SH-SY5Y (cell line): ENCODE measurements around the gene POU2F1.

Experiments used
- GATA2 ChIP-seq: IDR thresholded peaks from 2 replicates; pipeline ENCODE4 v1.6.1; 2011; ENCODE audit warnings: mild to moderate bottlenecking, low read depth, low read length
- GATA3 ChIP-seq: IDR thresholded peaks from 2 replicates; pipeline ENCODE4 v1.6.1; 2011; ENCODE audit warnings: low read depth, mild to moderate bottlenecking, low read length, moderate library complexity

- TF ChIP-seq GATA3: no peak
- no peak for TF ChIP-seq GATA2
Observed at GRCh38 chr1:167460836-167461235, 240.2 kb downstream of the POU2F1 start.
